ENCODE results near the gene KIAA0753. TPM values are rescaled to one million over a fixed set of nuclear protein-coding genes. Genes with fewer than 3 reads are reported as not detected.

Gene KIAA0753
- total RNA-seq, 1 experiment from 2014 or later, result 18.3 TPM

DNA sequence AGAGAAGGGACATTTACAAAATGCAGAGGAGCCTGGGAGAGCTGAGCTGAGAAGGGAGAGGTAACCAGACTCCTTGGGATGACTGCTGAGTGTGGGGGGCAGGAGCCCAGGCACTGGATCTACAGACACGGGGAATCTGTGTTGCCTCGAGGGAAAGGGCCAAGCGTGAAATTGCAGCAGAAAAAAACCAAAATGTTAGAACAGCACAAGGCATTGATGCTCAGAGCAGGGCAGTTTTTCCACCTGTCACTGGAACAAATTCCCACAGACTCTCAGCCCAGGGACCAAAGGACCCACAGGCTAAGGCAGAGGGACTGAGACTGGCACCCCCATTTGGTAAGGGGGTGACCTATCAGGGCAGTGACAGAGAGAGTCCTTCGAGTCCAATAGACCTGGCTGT, 86.2 kb downstream of the KIAA0753 start:
- Histone ChIP-seq H3K9me3 (ENCODE audit: control insufficient read depth in 1 of 2, insufficient read depth in 1 of 2, low read depth in 1 of 2, low read length in 2 of 2) (no peaks in the 10 kb centered on the region), H3K79me2 (ENCODE audit: insufficient read depth, low read length) (no peaks in the 10 kb centered on the region), H3K36me3 (ENCODE audit: control insufficient read depth in 1 of 2, insufficient read depth in 2 of 2, low read length in 2 of 2) (no peaks in the 10 kb centered on the region), H3K9me2 (ENCODE audit: insufficient read depth) (no peaks in the 10 kb centered on the region), H3K4me1 (ENCODE audit: control insufficient read depth in 1 of 2, insufficient read depth in 2 of 2, low read length in 2 of 2) (peaks cover 28 to 45% of the 10 kb centered on the region in 2 experiments), H3K9ac (ENCODE audit: low read length) (no peak overlapping the region), H3K27ac (ENCODE audit: low read depth, low read length) (no peak overlapping the region), H2AFZ (ENCODE audit: low read depth, low read length, poor library complexity, severe bottlenecking) (no peak overlapping the region), H3K27me3 (ENCODE audit: insufficient read depth, low read length) (no peaks in the 10 kb centered on the region), H3K4me2 (ENCODE audit: low read length) (no peak overlapping the region), H4K20me1 (ENCODE audit: insufficient read depth) (no peaks in the 10 kb centered on the region), H3K4me3 (replicated peaks in 1 of 2; ENCODE audit: low read depth in 1 of 2, low read length in 2 of 2) (no peak overlapping the region)
- ChIA-PET POLR2A (no interaction called here), RAD21 (ENCODE audit: low non-redundant PET in 1 of 2, low total read pairs in 2 of 2, uncharacterized antibody in 2 of 2, unreplicated experiment in 2 of 2) (no interaction called here), CTCF (no interaction called here)
- BruUV-seq (replicated peaks), result no TSS peak
- DNase-seq (ENCODE audit: low read depth, low spot score) (no peak), ATAC-seq (no peak)
- TF ChIP-seq, protein P1, sequence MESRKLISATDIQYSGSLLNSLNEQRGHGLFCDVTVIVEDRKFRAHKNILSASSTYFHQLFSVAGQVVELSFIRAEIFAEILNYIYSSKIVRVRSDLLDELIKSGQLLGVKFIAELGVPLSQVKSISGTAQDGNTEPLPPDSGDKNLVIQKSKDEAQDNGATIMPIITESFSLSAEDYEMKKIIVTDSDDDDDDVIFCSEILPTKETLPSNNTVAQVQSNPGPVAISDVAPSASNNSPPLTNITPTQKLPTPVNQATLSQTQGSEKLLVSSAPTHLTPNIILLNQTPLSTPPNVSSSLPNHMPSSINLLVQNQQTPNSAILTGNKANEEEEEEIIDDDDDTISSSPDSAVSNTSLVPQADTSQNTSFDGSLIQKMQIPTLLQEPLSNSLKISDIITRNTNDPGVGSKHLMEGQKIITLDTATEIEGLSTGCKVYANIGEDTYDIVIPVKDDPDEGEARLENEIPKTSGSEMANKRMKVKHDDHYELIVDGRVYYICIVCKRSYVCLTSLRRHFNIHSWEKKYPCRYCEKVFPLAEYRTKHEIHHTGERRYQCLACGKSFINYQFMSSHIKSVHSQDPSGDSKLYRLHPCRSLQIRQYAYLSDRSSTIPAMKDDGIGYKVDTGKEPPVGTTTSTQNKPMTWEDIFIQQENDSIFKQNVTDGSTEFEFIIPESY (IDR thresholded peaks at IDR 0.05; ENCODE audit: extremely low read depth, insufficient replicate concordance, low read length), result no peak
- no peak for TF ChIP-seq ELF1 (IDR thresholded peaks at IDR 0.05; ENCODE audit: borderline replicate concordance, low read depth)
- TF ChIP-seq ZFX (IDR thresholded peaks at IDR 0.05), result no peak
- TF ChIP-seq SP1 (IDR thresholded peaks at IDR 0.05; ENCODE audit: low read depth), result no peak
- no peak for TF ChIP-seq SRF (IDR thresholded peaks at IDR 0.05; ENCODE audit: low read depth)
- TF ChIP-seq, protein P2, sequence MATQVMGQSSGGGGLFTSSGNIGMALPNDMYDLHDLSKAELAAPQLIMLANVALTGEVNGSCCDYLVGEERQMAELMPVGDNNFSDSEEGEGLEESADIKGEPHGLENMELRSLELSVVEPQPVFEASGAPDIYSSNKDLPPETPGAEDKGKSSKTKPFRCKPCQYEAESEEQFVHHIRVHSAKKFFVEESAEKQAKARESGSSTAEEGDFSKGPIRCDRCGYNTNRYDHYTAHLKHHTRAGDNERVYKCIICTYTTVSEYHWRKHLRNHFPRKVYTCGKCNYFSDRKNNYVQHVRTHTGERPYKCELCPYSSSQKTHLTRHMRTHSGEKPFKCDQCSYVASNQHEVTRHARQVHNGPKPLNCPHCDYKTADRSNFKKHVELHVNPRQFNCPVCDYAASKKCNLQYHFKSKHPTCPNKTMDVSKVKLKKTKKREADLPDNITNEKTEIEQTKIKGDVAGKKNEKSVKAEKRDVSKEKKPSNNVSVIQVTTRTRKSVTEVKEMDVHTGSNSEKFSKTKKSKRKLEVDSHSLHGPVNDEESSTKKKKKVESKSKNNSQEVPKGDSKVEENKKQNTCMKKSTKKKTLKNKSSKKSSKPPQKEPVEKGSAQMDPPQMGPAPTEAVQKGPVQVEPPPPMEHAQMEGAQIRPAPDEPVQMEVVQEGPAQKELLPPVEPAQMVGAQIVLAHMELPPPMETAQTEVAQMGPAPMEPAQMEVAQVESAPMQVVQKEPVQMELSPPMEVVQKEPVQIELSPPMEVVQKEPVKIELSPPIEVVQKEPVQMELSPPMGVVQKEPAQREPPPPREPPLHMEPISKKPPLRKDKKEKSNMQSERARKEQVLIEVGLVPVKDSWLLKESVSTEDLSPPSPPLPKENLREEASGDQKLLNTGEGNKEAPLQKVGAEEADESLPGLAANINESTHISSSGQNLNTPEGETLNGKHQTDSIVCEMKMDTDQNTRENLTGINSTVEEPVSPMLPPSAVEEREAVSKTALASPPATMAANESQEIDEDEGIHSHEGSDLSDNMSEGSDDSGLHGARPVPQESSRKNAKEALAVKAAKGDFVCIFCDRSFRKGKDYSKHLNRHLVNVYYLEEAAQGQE (IDR thresholded peaks at IDR 0.05; ENCODE audit: low read depth), result no peak
- TF ChIP-seq CEBPB (IDR thresholded peaks at IDR 0.05; ENCODE audit: low read depth), result no peak
- TF ChIP-seq, protein P3, sequence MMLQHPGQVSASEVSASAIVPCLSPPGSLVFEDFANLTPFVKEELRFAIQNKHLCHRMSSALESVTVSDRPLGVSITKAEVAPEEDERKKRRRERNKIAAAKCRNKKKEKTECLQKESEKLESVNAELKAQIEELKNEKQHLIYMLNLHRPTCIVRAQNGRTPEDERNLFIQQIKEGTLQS (IDR thresholded peaks at IDR 0.05), result no peak
- TF ChIP-seq RAD21 (IDR thresholded peaks at IDR 0.05; ENCODE audit: low read depth), result no peak
- TF ChIP-seq POLR2AphosphoS5 (IDR thresholded peaks at IDR 0.05; ENCODE audit: low read depth, low read length), result no peak
- TF ChIP-seq, protein P4, sequence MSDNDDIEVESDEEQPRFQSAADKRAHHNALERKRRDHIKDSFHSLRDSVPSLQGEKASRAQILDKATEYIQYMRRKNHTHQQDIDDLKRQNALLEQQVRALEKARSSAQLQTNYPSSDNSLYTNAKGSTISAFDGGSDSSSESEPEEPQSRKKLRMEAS (IDR thresholded peaks at IDR 0.05), result no peak
- TF ChIP-seq ZNF274 (IDR thresholded peaks at IDR 0.05; ENCODE audit: low read depth, low read length), result no peak
- TF ChIP-seq CBX3 (IDR thresholded peaks at IDR 0.05; ENCODE audit: low read depth), result no peak
- no peak for TF ChIP-seq TCF7L2 (IDR thresholded peaks at IDR 0.05; ENCODE audit: borderline replicate concordance, extremely low read depth, insufficient read depth, insufficient read length)
- no peak for TF ChIP-seq JUND (IDR thresholded peaks at IDR 0.05)
- TF ChIP-seq EGR1 (IDR thresholded peaks at IDR 0.05; ENCODE audit: low read depth), result no peak
- TF ChIP-seq SIN3A (IDR thresholded peaks at IDR 0.05; ENCODE audit: low read depth), result no peak
- TF ChIP-seq YY1 (IDR thresholded peaks at IDR 0.05; ENCODE audit: extremely low read depth, insufficient replicate concordance, low read depth, low read length), result no peak
- no peak for TF ChIP-seq POLR2A (IDR thresholded peaks at IDR 0.05; ENCODE audit: borderline replicate concordance, extremely low read depth, insufficient read depth, insufficient read length)
- intact Hi-C loops (cut with micrococcal nuclease), result no loop called here
